PC-3 (cell line): Measurements from ENCODE around the gene PARP3.

Experiments used
- CTCF ChIP-seq: fragments of 300-600 bp; sonication (generic); conservative IDR thresholded peaks from 2 replicates; pipeline ENCODE4 v1.5.1; 2017; ENCODE audit warnings: antibody characterized with exemption, low read depth, mild to moderate bottlenecking, low read length
- EZH2 ChIP-seq: fragments of 300-600 bp; sonication (generic); IDR thresholded peaks from one replicate; pipeline ENCODE4 v1.6.1; 2017; ENCODE audit warnings: antibody characterized with exemption, mild to moderate bottlenecking, low read length; ENCODE audit not compliant: unreplicated experiment

- TF ChIP-seq CTCF (no peak; the same call in 1 of the 2 replicates), EZH2 (no peak)
These were observed 14.0 kb downstream of the PARP3 start for GRCh38 chr3:51955893-51956770.
